Nephron (organoid): ENCODE measurements around the gene NUP42.
A peak's percentile ranks its signal among the peaks of the same experiment; 100 is the strongest.

Source experiments
- H3K27ac Mint-ChIP-seq, 3 experiments: 2 replicates each; pipeline ENCODE4 v1.8.0; 2020; ENCODE audit warnings: mixed read lengths in 3 of 3, mild to moderate bottlenecking in 2 of 3, moderate library complexity in 1 of 3
- H3K27me3 Mint-ChIP-seq: 2 replicates; pipeline ENCODE4 v1.8.0; 2021; ENCODE audit warnings: low read depth, mild to moderate bottlenecking, moderate library complexity, mixed read lengths
- H3K36me3 Mint-ChIP-seq: 2 replicates; pipeline ENCODE4 v1.8.0; 2020; ENCODE audit warnings: low read depth, mixed read lengths
- H3K4me1 Mint-ChIP-seq: 2 replicates; pipeline ENCODE4 v1.8.0; 2020; ENCODE audit warnings: mixed read lengths
- H3K4me3 Mint-ChIP-seq, 3 experiments: 2 replicates each; pipeline ENCODE4 v1.8.0; 2020; ENCODE audit warnings: mild to moderate bottlenecking in 3 of 3, mixed read lengths in 3 of 3, moderate library complexity in 2 of 3
- H3K9me3 Mint-ChIP-seq: 2 replicates; pipeline ENCODE4 v1.8.0; 2020; ENCODE audit warnings: mixed read lengths
- CTCF ChIP-seq, 3 experiments: fragments of 200-600 bp; sonication (generic); IDR thresholded peaks; one replicate each; pipeline ENCODE4 v1.5.0; 2021; ENCODE audit warnings: antibody characterized with exemption in 3 of 3; ENCODE audit not compliant: unreplicated experiment in 3 of 3

The NUP42 gene

GRCh38 chr7:23158546-23158945 is 23.3 kb upstream of the NUP42 start:
- TF ChIP-seq CTCF (IDR thresholded peaks at IDR 0.05; ENCODE audit: unreplicated experiment in 3 of 3): no peak
- no peak overlapping the region for H3K4me3 Mint-ChIP-seq
- H3K27ac Mint-ChIP-seq: no peak overlapping the region
- no peaks in the 10 kb centered on the region for H3K9me3 Mint-ChIP-seq
- H3K27me3 Mint-ChIP-seq: no peaks in the 10 kb centered on the region
- no peaks in the 10 kb centered on the region for H3K4me1 Mint-ChIP-seq
- peaks cover 56% of the 10 kb centered on the region for H3K36me3 Mint-ChIP-seq

GRCh38 chr7:23161482-23161881 is 20.4 kb upstream of the NUP42 start:
- Mint-ChIP-seq H3K4me1 (no peaks in the 10 kb centered on the region), H3K27me3 (no peaks in the 10 kb centered on the region), H3K9me3 (no peaks in the 10 kb centered on the region), H3K36me3 (peaks cover 40% of the 10 kb centered on the region), H3K27ac (no peak overlapping the region), H3K4me3 (no peak overlapping the region)
- no peak for TF ChIP-seq CTCF (IDR thresholded peaks at IDR 0.05; ENCODE audit: unreplicated experiment in 3 of 3)

- H3K27ac Mint-ChIP-seq: no peak overlapping the region
- H3K36me3 Mint-ChIP-seq: peaks cover 10% of the 10 kb centered on the region
- no peaks in the 10 kb centered on the region for H3K27me3 Mint-ChIP-seq
- TF ChIP-seq CTCF (IDR thresholded peaks at IDR 0.05; ENCODE audit: unreplicated experiment in 3 of 3): no peak
- H3K4me1 Mint-ChIP-seq: no peaks in the 10 kb centered on the region
- H3K9me3 Mint-ChIP-seq: no peaks in the 10 kb centered on the region
- H3K4me3 Mint-ChIP-seq: no peak overlapping the region
Observed at GRCh38 chr7:23164846-23165245, 17.0 kb upstream of the NUP42 start.

- no peaks in the 10 kb centered on the region for H3K9me3 Mint-ChIP-seq
- H3K4me1 Mint-ChIP-seq: no peaks in the 10 kb centered on the region
- no peak for TF ChIP-seq CTCF (IDR thresholded peaks at IDR 0.05; ENCODE audit: unreplicated experiment in 3 of 3)
- no peaks in the 10 kb centered on the region for H3K27me3 Mint-ChIP-seq
- H3K4me3 Mint-ChIP-seq: no peak overlapping the region
- H3K27ac Mint-ChIP-seq: no peak overlapping the region
- H3K36me3 Mint-ChIP-seq: peaks cover 10% of the 10 kb centered on the region
Observed at GRCh38 chr7:23165316-23165715, 16.5 kb upstream of the NUP42 start.

GRCh38 chr7:23167691-23168090 is 14.2 kb upstream of the NUP42 start:
- peak overlapping the region in 1 of 3 experiments; percentile 79 for H3K27ac Mint-ChIP-seq
- peaks cover 25% of the 10 kb centered on the region for H3K36me3 Mint-ChIP-seq
- no peaks in the 10 kb centered on the region for H3K27me3 Mint-ChIP-seq
- H3K4me1 Mint-ChIP-seq: no peaks in the 10 kb centered on the region
- H3K9me3 Mint-ChIP-seq: no peaks in the 10 kb centered on the region
- no peak overlapping the region for H3K4me3 Mint-ChIP-seq
- TF ChIP-seq CTCF (IDR thresholded peaks at IDR 0.05; ENCODE audit: unreplicated experiment in 3 of 3): no peak

GRCh38 chr7:23168111-23168885 is 13.6 kb upstream of the NUP42 start:
- TF ChIP-seq CTCF (IDR thresholded peaks at IDR 0.05; ENCODE audit: unreplicated experiment in 3 of 3): no peak
- Mint-ChIP-seq H3K36me3 (peaks cover 26% of the 10 kb centered on the region), H3K9me3 (no peaks in the 10 kb centered on the region), H3K4me3 (no peak overlapping the region), H3K27me3 (no peaks in the 10 kb centered on the region), H3K4me1 (no peaks in the 10 kb centered on the region), H3K27ac (peak overlapping the region in 1 of 3 experiments; percentile 79)
